GM13976 (cell line): ENCODE data around the gene FAAP20.

Source experiments
- DNase-seq: peaks from one replicate; pipeline ENCODE4 v3.0.0; 2012; ENCODE audit warnings: low spot score
- CTCF ChIP-seq: IDR thresholded peaks from 2 replicates; pipeline ENCODE4 v1.5.1; 2012; ENCODE audit warnings: borderline replicate concordance, mild to moderate bottlenecking; ENCODE audit not compliant: insufficient read depth; ENCODE audit errors: extremely low read depth, missing control alignments, control extremely low read depth
- in situ Hi-C: fragments of 300-500 bp; cut with MboI; formaldehyde crosslinking; loops from one replicate; pipeline ENCODE4 v1.12.0; 2022; ENCODE audit warnings: low sequenced_read_pairs, mixed read lengths, inconsistent platforms; ENCODE audit not compliant: unreplicated experiment

Gene FAAP20

GRCh38 chr1:2199042-2199810, 4.7 kb upstream of the FAAP20 start:
- DNase-seq, result peak; percentile 91
- in situ Hi-C loops, result no loop called here
- no peak for TF ChIP-seq CTCF

GRCh38 chr1:2198571-2198970, 4.0 kb upstream of the FAAP20 start:
- in situ Hi-C loops, result no loop called here
- TF ChIP-seq CTCF, result no peak
- DNase-seq, result no peak

GRCh38 chr1:2197707-2198165, 3.2 kb upstream of the FAAP20 start:
- in situ Hi-C loops, result no loop called here
- no peak for TF ChIP-seq CTCF

GRCh38 chr1:2196901-2197638, 2.5 kb upstream of the FAAP20 start:
- TF ChIP-seq CTCF, result no peak
- no peak for DNase-seq
- in situ Hi-C loops, result no loop called here

More at GRCh38 chr1:2197707-2198165, 3.2 kb upstream of the FAAP20 start:
- DNase-seq, result no peak

- no peak for DNase-seq
- no peak for TF ChIP-seq CTCF
- in situ Hi-C loops, result no loop called here
Measured at GRCh38 chr1:2195785-2196184, 1.2 kb upstream of the FAAP20 start.

GRCh38 chr1:2194898-2195673, 514 bp upstream of the FAAP20 start:
- in situ Hi-C loops, result loop anchor here (5.0 kb wide), 1 partner anchor 182 kb away; no protein-coding TSS in a partner anchor
- peak; percentile 90 for DNase-seq
- peak; percentile 86 for TF ChIP-seq CTCF
